Progenitor cell of endocrine pancreas (in vitro differentiated cells): ENCODE data around the gene IFITM2. TPM values are rescaled to one million over a fixed set of nuclear protein-coding genes. Genes with fewer than 3 reads are reported as not detected.
A peak's percentile ranks its signal among the peaks of the same experiment; 100 is the strongest.
"Not testable (repeated sequence)": the region's sequence is repeated elsewhere in the genome, so short reads cannot be mapped to it uniquely, and the experiment has no call there.

Source experiments
- DNase-seq: peaks from one replicate; pipeline ENCODE4 v3.0.0; 2021; ENCODE audit warnings: low spot score; ENCODE audit not compliant: unreplicated experiment
- H3K27ac Mint-ChIP-seq: 2 replicates; pipeline ENCODE4 v1.8.0; 2021; ENCODE audit warnings: mild to moderate bottlenecking, moderate library complexity, mixed read lengths
- H3K27me3 Mint-ChIP-seq: 2 replicates; pipeline ENCODE4 v1.8.0; 2021; ENCODE audit warnings: mixed read lengths
- H3K36me3 Mint-ChIP-seq: 2 replicates; pipeline ENCODE4 v1.8.0; 2022; ENCODE audit warnings: mixed read lengths; ENCODE audit not compliant: insufficient read depth
- H3K4me1 Mint-ChIP-seq: 2 replicates; pipeline ENCODE4 v1.8.0; 2021; ENCODE audit warnings: low read depth, mixed read lengths
- H3K4me3 Mint-ChIP-seq: 2 replicates; pipeline ENCODE4 v1.8.0; 2021; ENCODE audit warnings: low read depth, mild to moderate bottlenecking, moderate library complexity, mixed read lengths
- H3K9me3 Mint-ChIP-seq: 2 replicates; pipeline ENCODE4 v1.8.0; 2021; ENCODE audit warnings: low read depth, mixed read lengths
- CTCF ChIP-seq: fragments of 200-600 bp; sonication (generic); IDR thresholded peaks from one replicate; pipeline ENCODE4 v1.5.0; 2021; ENCODE audit warnings: antibody characterized with exemption, mild to moderate bottlenecking; ENCODE audit not compliant: unreplicated experiment
- total RNA-seq: library from RNA; stranded (reverse); gene quantifications from 2 replicates; pipeline ENCODE4 v1.2.1, GENCODE V29; 2021

IFITM2 gene
- total RNA-seq, 1 donor from 2014 or later, result 33.2 TPM

- no peak overlapping the region for H3K4me3 Mint-ChIP-seq
Measured at GRCh38 chr11:315516-315994, 7.9 kb downstream of the IFITM2 start.

DNA sequence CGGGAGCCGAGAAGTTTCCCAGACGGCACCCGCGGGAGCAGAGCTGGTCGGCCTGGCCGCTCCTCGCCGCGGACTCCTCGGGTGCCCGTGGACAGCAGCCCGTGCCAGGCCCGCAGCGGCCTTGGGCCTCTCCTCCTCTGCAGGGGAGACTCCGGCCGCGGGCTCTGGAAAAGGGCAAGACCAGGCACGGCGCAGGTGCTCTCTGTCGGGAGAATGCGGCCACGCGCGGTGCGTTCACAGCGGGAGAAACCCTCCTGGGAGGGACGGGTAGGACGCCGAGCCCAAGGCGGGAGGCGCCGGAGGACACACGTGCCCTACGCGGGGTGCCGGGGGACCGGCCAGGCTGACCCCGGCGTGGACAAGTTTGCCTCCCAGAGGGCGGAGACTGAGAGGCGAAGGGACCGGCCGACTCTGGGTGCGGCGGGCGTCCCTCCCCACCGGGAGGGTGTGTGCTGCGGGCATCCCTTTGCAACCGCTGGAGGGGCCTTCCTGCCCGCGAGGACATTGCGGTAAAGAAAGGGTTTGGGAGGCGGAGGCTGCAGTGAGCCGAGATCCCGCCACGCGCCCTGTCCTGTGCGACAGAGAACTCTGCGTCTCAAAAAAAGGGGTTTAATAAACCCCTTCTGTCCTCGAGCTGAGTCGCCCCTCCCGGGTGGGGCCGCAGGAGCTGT, 8.6 kb downstream of the IFITM2 start:
- TF ChIP-seq CTCF, result no peak
- Mint-ChIP-seq H3K4me3 (peak overlapping the region; percentile 35), H3K27me3 (peaks cover 55% of the 10 kb centered on the region), H3K36me3 (no peaks in the 10 kb centered on the region), H3K4me1 (peaks cover 22% of the 10 kb centered on the region), H3K27ac (no peak overlapping the region), H3K9me3 (no peaks in the 10 kb centered on the region)
- DNase-seq, result no peak

More at GRCh38 chr11:315516-315994, 7.9 kb downstream of the IFITM2 start:
- no peak for TF ChIP-seq CTCF
- peaks cover 55% of the 10 kb centered on the region for H3K27me3 Mint-ChIP-seq
- H3K4me1 Mint-ChIP-seq, result peaks cover 22% of the 10 kb centered on the region
- no peak for DNase-seq
- no peak overlapping the region for H3K27ac Mint-ChIP-seq
- no peaks in the 10 kb centered on the region for H3K9me3 Mint-ChIP-seq
- no peaks in the 10 kb centered on the region for H3K36me3 Mint-ChIP-seq

- no peak for DNase-seq
- Mint-ChIP-seq H3K27ac (no peak overlapping the region), H3K4me1 (peaks cover 21% of the 10 kb centered on the region), H3K4me3 (no peak overlapping the region), H3K9me3 (no peaks in the 10 kb centered on the region), H3K27me3 (peaks cover 51% of the 10 kb centered on the region), H3K36me3 (no peaks in the 10 kb centered on the region)
- TF ChIP-seq CTCF, result no peak
Measured at GRCh38 chr11:316891-317301, 9.3 kb downstream of the IFITM2 start.

DNA sequence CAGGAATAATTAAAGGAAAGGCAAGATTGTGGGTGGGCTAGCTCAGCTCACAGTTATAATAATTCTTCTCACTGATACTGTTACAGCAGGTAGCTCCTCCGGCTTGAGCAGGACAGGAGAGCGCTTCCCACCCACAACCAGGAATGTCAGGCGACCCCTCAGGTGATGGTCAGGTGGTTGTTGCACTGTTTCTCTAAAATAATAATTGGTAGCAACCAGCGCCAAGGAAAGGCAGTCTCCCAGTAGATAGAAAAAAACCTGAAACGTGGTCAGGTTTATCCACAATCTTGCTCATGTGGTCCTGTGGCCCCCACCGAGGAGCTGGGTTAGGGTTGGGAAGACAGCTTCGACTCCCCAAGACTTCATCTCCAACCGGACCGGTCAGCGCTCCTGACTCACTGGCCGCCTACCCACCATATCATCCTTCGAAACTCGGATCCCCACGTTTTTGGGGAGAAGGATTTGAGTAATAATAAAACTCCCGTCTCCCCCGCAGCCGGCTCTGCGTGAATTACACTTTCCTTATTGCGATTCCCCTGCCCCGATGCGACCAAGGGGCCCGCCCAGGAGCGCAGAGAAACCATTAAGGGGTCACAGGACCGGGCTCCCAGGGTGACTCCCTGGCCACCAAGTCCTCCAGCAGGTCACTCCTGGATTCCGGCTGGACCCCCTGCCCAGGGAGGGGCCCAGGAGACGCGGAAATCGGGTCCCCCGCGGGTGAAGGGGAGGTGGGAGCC, 10.2 kb downstream of the IFITM2 start:
- peak overlapping the region; percentile 55 for H3K4me3 Mint-ChIP-seq
- not testable (repeated sequence) for H3K36me3 Mint-ChIP-seq, H3K9me3 Mint-ChIP-seq, H3K27ac Mint-ChIP-seq, DNase-seq
- peaks cover 20% of the 10 kb centered on the region for H3K4me1 Mint-ChIP-seq
- H3K27me3 Mint-ChIP-seq, result peaks cover 44% of the 10 kb centered on the region

- H3K27ac Mint-ChIP-seq, DNase-seq: not testable (repeated sequence)
- H3K4me1 Mint-ChIP-seq, result peaks cover 20% of the 10 kb centered on the region
Measured at GRCh38 chr11:318405-319120, 10.9 kb downstream of the IFITM2 start.

GRCh38 chr11:319121-319887, 11.7 kb downstream of the IFITM2 start:
- Mint-ChIP-seq H3K4me3 (peak overlapping the region; percentile 82), H3K27ac (peak overlapping the region; percentile 43), H3K27me3 (peaks cover 29% of the 10 kb centered on the region), H3K4me1 (peaks cover 13% of the 10 kb centered on the region)
- not testable (repeated sequence) for H3K36me3 Mint-ChIP-seq, DNase-seq, H3K9me3 Mint-ChIP-seq

More at GRCh38 chr11:318405-319120, 10.9 kb downstream of the IFITM2 start:
- H3K4me3 Mint-ChIP-seq, H3K36me3 Mint-ChIP-seq, H3K9me3 Mint-ChIP-seq: not testable (repeated sequence)
- peaks cover 37% of the 10 kb centered on the region for H3K27me3 Mint-ChIP-seq

- not testable (repeated sequence) for H3K27ac Mint-ChIP-seq, DNase-seq
- H3K27me3 Mint-ChIP-seq, result peaks cover 25% of the 10 kb centered on the region
Measured at GRCh38 chr11:319888-320273, 12.3 kb downstream of the IFITM2 start.

More at GRCh38 chr11:319888-320273, 12.3 kb downstream of the IFITM2 start:
- H3K36me3 Mint-ChIP-seq, H3K9me3 Mint-ChIP-seq: not testable (repeated sequence)
- peaks cover 17% of the 10 kb centered on the region for H3K4me1 Mint-ChIP-seq
- H3K4me3 Mint-ChIP-seq, result peak overlapping the region; percentile 82
